Measurements from ENCODE around the gene GSG1L2. TPM values are rescaled to one million over a fixed set of nuclear protein-coding genes. Genes with fewer than 3 reads are reported as not detected.

The GSG1L2 gene
- total and polyA plus RNA-seq, 2 of the 13 experiments (the other 11 are each of a cell fraction or from before 2014, with no cell fraction given): not detected

- Histone ChIP-seq H3K9me3 (ENCODE audit: low read length) (no peaks in the 10 kb centered on the region), H3K27ac (ENCODE audit: extremely low read length, insufficient read depth, low read length) (no peak overlapping the region), H4K20me1 (ENCODE audit: insufficient read depth, low read length) (no peaks in the 10 kb centered on the region), H2AFZ (ENCODE audit: low read length) (no peak overlapping the region), H3K36me3 (replicated peaks in 1 of 2; ENCODE audit: control insufficient read depth in 1 of 2, insufficient read depth in 2 of 2, low read length in 2 of 2) (no peaks in the 10 kb centered on the region), H3K79me2 (ENCODE audit: insufficient read depth, low read length) (no peaks in the 10 kb centered on the region), H3K9ac (ENCODE audit: insufficient read depth, low read depth, low read length) (no peak overlapping the region), H3K4me3 (replicated peaks in 1 of 3; ENCODE audit: insufficient read depth in 1 of 3, low read depth in 2 of 3, low read length in 3 of 3) (no peak overlapping the region), H3K27me3 (ENCODE audit: control insufficient read depth in 1 of 2, insufficient read depth in 2 of 2, low read length in 2 of 2) (peaks cover 1 to 5% of the 10 kb centered on the region in 2 experiments; a peak in 1 of 5 replicates), H3K4me2 (ENCODE audit: low read depth, low read length) (no peak overlapping the region), H3K4me1 (ENCODE audit: insufficient read depth, low read length) (no peaks in the 10 kb centered on the region)
- ATAC-seq (no peak), FAIRE-seq (no peak), DNase-seq (ENCODE audit: low spot score) (no peak)
- in situ Hi-C loops (cut with HindIII; ENCODE audit: extremely low pct_ligation_motif_present, low pct_unique_long_range_greater_than_20kb): no loop called here
- POLR2A ChIA-PET: no interaction called here
- TF ChIP-seq YY1 (IDR thresholded peaks at IDR 0.05; ENCODE audit: insufficient read depth, insufficient replicate concordance, low read depth, low read length) (no peak), ZNF558 (CRISPR knock-in tag; IDR thresholded peaks at IDR 0.05; ENCODE audit: borderline replicate concordance) (no peak), PHF21A (CRISPR knock-in tag; IDR thresholded peaks at IDR 0.05) (no peak)
- intact Hi-C loops (cut with micrococcal nuclease; ENCODE audit: unreplicated experiment): no loop called here
- BruUV-seq (replicated peaks): no TSS peak
- WGBS (ENCODE audit: low lambda C conversion rate): 16% methylated on average over 4 of the region's 4 CpGs
- CTCF ChIA-PET (ENCODE audit: low intra/inter-chr PET ratio, low total read pairs): no interaction called here
These were observed 3.1 kb downstream of the GSG1L2 start for GRCh38 chr17:9818760-9819159.

GRCh38 chr17:9817086-9817485 lies 4.8 kb downstream of the GSG1L2 start:
- no peak overlapping the region for H3K4me3 ChIP-seq (replicated peaks in 1 of 3; ENCODE audit: insufficient read depth in 1 of 3, low read depth in 2 of 3, low read length in 3 of 3)
- H3K27me3 ChIP-seq (ENCODE audit: control insufficient read depth in 1 of 2, insufficient read depth in 2 of 2, low read length in 2 of 2): peaks cover 1 to 9% of the 10 kb centered on the region in 2 experiments; a peak in 1 of 5 replicates
- no peak overlapping the region for H3K4me2 ChIP-seq (ENCODE audit: low read depth, low read length)
- no peak overlapping the region for H3K9ac ChIP-seq (ENCODE audit: insufficient read depth, low read depth, low read length)
- no peak overlapping the region for H3K27ac ChIP-seq (ENCODE audit: extremely low read length, insufficient read depth, low read length)
- WGBS (ENCODE audit: low lambda C conversion rate): 19% methylated on average over 6 of the region's 8 CpGs
- no TSS peak for BruUV-seq (replicated peaks)
- intact Hi-C loops (cut with micrococcal nuclease; ENCODE audit: unreplicated experiment): no loop called here
- ChIA-PET POLR2A (no interaction called here), CTCF (ENCODE audit: low intra/inter-chr PET ratio, low total read pairs) (no interaction called here)
- in situ Hi-C loops (cut with HindIII; ENCODE audit: extremely low pct_ligation_motif_present, low pct_unique_long_range_greater_than_20kb): no loop called here
- peak; percentile 53 for ATAC-seq
- no peaks in the 10 kb centered on the region for H3K79me2 ChIP-seq (ENCODE audit: insufficient read depth, low read length)
- no peaks in the 10 kb centered on the region for H3K36me3 ChIP-seq (replicated peaks in 1 of 2; ENCODE audit: control insufficient read depth in 1 of 2, insufficient read depth in 2 of 2, low read length in 2 of 2)
- FAIRE-seq: no peak
- TF ChIP-seq PRDM15 (CRISPR knock-in tag; IDR thresholded peaks at IDR 0.05) (peak; percentile 96), TGIF2 (CRISPR knock-in tag; IDR thresholded peaks at IDR 0.05) (no peak), RFX5 (IDR thresholded peaks at IDR 0.05; ENCODE audit: low read depth, low read length) (peak; percentile 99), NFYC (CRISPR knock-in tag; IDR thresholded peaks at IDR 0.05) (peak; percentile 58), RFXAP (CRISPR knock-in tag; IDR thresholded peaks at IDR 0.05; ENCODE audit: borderline replicate concordance) (peak; percentile 99), CREB1 (IDR thresholded peaks at IDR 0.05) (peak; percentile 25; the same call in 1 of the 2 replicates), CREB1 (CRISPR knock-in tag; IDR thresholded peaks at IDR 0.05) (no peak), RFXANK (CRISPR knock-in tag; IDR thresholded peaks at IDR 0.05) (peak; percentile 99), NFYB (CRISPR knock-in tag; IDR thresholded peaks at IDR 0.05) (peak; percentile 67), ZNF253 (CRISPR knock-in tag; IDR thresholded peaks at IDR 0.05; ENCODE audit: borderline replicate concordance) (no peak)
- no peak for DNase-seq (ENCODE audit: low spot score)
- H3K4me1 ChIP-seq (ENCODE audit: insufficient read depth, low read length): no peaks in the 10 kb centered on the region
- H4K20me1 ChIP-seq (ENCODE audit: insufficient read depth, low read length): no peaks in the 10 kb centered on the region
- H3K9me3 ChIP-seq (ENCODE audit: low read length): no peaks in the 10 kb centered on the region
- no peak overlapping the region for H2AFZ ChIP-seq (ENCODE audit: low read length)
